CD4-positive, alpha-beta T cell treated with Interleukin-4 for 4 hours (primary cell): ENCODE results near the gene CCNK.
A peak's percentile ranks its signal among the peaks of the same experiment; 100 is the strongest.

Experiments
- DNase-seq: peaks from one replicate; pipeline ENCODE4 v3.0.0-alpha.2; 2020

Gene CCNK

GRCh38 chr14:99467336-99468078, 13.7 kb upstream of the CCNK start:
- no peak for DNase-seq

GRCh38 chr14:99468081-99468480, 13.1 kb upstream of the CCNK start:
- DNase-seq, result no peak

GRCh38 chr14:99468836-99469592, 12.2 kb upstream of the CCNK start:
- no peak for DNase-seq

GRCh38 chr14:99471731-99472130, 9.5 kb upstream of the CCNK start:
- no peak for DNase-seq

- DNase-seq, result no peak
Measured at GRCh38 chr14:99472937-99473336, 8.3 kb upstream of the CCNK start.

GRCh38 chr14:99473458-99473857, 7.8 kb upstream of the CCNK start:
- DNase-seq, result no peak

- no peak for DNase-seq
Measured at GRCh38 chr14:99475179-99475578, 6.0 kb upstream of the CCNK start.

- DNase-seq, result no peak
Measured at GRCh38 chr14:99475660-99476059, 5.5 kb upstream of the CCNK start.

GRCh38 chr14:99476864-99477263, 4.3 kb upstream of the CCNK start:
- no peak for DNase-seq

- DNase-seq, result no peak
Measured at GRCh38 chr14:99478128-99478527, 3.1 kb upstream of the CCNK start.

- DNase-seq, result no peak
Measured at GRCh38 chr14:99479160-99479905, 1.9 kb upstream of the CCNK start.

- DNase-seq, result peak; percentile 6
Measured at GRCh38 chr14:99479906-99480869, 1.0 kb upstream of the CCNK start, which contains the start of gene SETD3. Gene SETD3 (minus strand): TSS chr14:99480859. CDS start chr14:99465805, 15,054 bp downstream.

GRCh38 chr14:99481745-99482099, 513 bp downstream of the CCNK start:
- peak; percentile 20 for DNase-seq

GRCh38 chr14:99484106-99484505, 2.9 kb downstream of the CCNK start:
- DNase-seq, result no peak

GRCh38 chr14:99497341-99497740, 16.1 kb downstream of the CCNK start:
- DNase-seq, result no peak

GRCh38 chr14:99497894-99498293, 16.7 kb downstream of the CCNK start:
- DNase-seq, result no peak

- DNase-seq, result no peak
Measured at GRCh38 chr14:99502989-99503421, 21.8 kb downstream of the CCNK start.

- no peak for DNase-seq
Measured at GRCh38 chr14:99503848-99504453, 22.7 kb downstream of the CCNK start.

- no peak for DNase-seq
Measured at GRCh38 chr14:99505089-99505488, 23.9 kb downstream of the CCNK start.

- no peak for DNase-seq
Measured at GRCh38 chr14:99506276-99506675, 25.1 kb downstream of the CCNK start.

GRCh38 chr14:99507860-99508640, 26.8 kb downstream of the CCNK start:
- DNase-seq, result no peak
